ENCODE data around the gene POM121L2.

GRCh38 chr6:27297857-27298730 is 14.0 kb downstream of the POM121L2 start:
- no peak for TF ChIP-seq CTCF (IDR thresholded peaks at IDR 0.05)
- no peak for TF ChIP-seq POLR2A (IDR thresholded peaks at IDR 0.05)

Data from testis (tissue), 2 donors.